Activated CD4-positive, alpha-beta T cell treated with anti-CD3 and anti-CD28 coated beads, Interleukin-2, Interleukin-6, amounts not matched to agents 100 ng/mL and 50 ng/mL, durations not matched to agents 16 hours and 8 hours (primary cell): ENCODE measurements around the gene ASB2.

Source experiments
- DNase-seq: peaks from one replicate; pipeline ENCODE4 v3.0.0-alpha.2; 2020

ASB2 gene

GRCh38 chr14:93946104-93946503 is 30.3 kb downstream of the ASB2 start:
- DNase-seq: peak; percentile 41

GRCh38 chr14:93945070-93945399 is 31.3 kb downstream of the ASB2 start:
- DNase-seq: no peak

DNA sequence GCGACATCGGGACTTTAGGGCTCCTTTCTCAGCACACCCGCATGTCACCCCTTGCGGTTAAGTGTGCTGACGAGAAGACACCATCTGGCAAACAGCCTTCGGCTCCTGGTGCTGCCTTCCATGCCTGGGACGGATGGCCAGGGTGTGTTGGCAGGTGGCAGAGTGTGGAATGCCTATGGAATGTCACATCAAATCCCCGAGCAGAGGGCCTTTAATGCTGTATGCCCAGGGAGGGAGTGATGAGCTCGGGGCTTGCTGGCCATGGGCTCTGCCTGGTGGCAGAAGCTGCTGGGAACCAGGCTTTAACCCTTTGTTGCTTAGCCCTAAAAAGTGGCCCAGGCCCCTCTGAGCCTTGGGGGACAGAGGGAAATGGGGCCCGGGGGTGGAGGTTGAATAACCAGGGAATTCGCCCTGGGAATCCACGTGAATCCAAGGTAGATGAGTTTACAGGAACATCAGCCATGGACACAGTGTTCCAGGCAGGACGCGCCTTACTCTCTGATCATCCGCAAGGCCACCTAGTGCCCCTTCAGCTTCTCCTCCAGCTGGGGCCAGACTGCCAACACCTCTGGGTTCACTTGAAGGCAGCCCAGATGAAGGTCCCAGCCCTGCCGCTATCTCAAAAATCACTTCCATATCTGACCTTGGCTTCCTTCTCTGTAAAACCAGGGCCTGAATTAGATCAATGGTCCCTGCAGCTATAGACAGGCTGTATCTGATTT is 31.9 kb downstream of the ASB2 start:
- no peak for DNase-seq

GRCh38 chr14:93943930-93944329 is 32.4 kb downstream of the ASB2 start:
- no peak for DNase-seq

DNA sequence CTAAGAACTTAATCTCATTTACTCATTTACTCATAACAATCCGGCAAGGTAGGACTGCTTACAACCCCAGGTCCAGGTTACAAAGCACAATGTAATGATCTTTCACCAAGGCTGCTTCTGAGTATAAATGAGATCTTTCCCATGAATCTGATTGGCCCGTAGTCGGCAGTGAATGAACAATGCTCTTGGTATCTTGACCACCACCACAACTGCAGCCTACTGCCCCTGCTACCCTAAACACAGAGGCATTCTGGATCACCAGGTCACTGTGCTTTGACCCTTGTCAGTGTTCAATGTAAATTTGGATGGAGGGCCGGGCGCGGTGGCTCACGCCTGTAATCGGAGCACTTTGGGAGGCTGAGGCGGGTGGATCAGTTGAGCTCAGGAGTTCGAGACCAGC is 33.3 kb downstream of the ASB2 start:
- DNase-seq: no peak

DNA sequence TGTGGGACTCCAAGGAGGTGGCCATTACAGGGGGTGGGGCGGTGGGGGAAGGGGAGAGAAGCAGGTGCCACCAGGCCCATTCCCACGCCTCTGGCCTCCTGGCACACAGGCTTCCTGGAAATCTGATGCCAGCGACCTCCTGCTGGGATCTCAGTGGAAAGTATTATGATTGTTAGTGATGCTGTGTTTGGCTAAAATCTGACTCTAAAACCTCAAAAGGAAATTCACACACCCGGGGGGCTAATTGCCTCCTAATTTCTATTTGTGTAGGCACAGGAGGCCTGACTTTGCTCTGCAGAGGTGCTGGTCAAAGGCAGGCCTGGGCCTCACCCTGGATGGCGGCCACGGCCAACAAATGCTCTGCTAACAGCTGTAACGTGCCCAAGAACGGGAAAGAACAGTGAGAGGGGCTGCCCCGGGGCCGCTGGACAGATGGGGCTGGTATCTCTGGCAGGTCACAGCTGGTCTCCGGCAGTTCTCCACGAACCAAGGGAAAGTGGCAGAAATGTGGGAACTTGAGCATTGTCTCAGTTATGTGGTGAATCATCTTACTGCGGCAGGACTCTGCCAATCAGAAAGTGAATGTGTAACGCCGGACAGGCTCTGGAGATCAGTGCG is 35.0 kb downstream of the ASB2 start:
- no peak for DNase-seq

DNA sequence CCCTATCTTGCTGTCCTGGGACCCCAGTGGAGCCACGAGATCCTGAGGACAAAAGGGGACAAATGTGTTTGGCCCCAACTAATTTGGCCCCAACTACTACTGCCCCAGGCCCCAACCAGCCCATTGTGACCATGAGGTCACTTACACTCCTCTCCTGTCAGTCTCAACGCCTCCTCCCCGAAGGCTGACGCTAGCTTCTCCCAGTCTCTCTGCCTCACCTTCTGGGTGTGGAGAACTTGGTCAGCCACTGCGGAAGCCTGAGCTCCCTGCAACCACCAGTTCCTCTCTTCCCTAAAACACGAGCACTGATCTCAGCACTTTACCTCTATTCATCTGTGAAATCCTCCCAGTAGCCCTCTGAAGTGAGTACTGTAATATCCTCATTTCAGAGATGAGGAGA is 35.9 kb downstream of the ASB2 start:
- DNase-seq: no peak

DNA sequence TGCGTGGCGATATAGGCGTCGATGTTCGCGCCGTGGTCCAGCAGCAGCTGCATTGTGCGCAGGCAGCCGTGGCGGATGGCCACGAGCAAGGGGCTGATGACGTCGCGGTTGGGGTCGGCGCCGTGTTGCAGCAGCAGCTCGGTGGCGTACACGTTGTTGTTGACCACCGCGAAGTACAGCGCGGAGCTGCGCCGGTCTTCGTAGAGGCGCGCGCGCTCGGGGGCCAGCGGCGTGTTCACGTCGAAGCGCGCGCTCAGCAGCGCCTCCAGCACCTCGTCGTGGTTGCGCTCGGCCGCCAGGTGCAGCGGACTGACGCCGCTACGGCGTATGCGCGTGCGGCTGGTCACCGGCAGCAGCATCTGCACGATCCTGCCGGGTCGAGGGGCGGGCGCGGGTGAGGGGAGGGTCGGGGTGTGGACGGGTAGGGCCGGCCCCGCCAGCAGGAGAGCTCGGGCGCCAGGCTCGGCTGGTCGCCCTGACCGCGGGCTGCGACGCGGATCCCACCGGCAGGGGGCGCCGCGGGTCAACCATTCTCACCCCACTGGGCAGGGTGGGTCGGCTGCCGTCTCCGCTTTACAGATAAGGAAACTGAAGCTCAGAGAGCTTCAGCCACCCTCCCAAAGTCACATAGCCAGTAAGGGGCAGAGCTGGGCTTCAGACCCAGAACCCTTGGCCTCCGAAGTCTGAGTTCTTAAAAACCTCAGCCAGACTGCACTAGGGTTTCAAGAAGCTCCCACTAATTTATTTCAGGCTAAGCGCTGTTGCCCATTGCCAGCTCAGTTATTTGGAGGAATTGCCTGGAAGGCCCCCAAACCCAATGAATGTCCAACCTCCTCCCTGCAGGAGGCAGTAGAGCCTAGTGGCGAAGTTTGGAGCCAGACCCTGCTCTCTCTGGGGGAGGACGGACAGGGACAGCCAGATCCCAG is 36.8 kb downstream of the ASB2 start:
- peak; percentile 95 for DNase-seq

- no peak for DNase-seq
Measured at GRCh38 chr14:93938751-93939303, 37.5 kb downstream of the ASB2 start.

- no peak for DNase-seq
Measured at GRCh38 chr14:93937519-93937918, 38.9 kb downstream of the ASB2 start.

DNA sequence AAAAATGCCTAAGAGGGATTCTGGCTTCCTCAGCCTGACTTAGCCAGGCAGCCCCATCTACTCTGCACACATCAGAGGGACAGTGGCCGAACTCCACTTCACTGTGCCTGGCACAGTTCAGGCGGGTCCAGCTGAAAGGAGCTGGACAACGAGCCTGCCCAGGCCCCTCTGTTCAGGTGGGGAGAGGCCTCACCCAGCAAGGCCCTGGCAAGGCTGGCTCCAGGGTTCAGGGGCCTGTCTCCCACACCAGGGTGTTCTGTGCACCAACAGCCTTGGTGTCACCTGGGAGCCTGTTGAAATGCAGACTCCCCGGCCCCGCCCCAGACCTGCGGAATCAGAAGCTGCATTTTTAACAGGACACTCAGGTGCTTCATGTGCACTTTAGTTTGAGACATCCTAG is 39.4 kb downstream of the ASB2 start:
- DNase-seq: no peak

- peak; percentile 46 for DNase-seq
Measured at GRCh38 chr14:93936245-93936644, 40.1 kb downstream of the ASB2 start.

DNA sequence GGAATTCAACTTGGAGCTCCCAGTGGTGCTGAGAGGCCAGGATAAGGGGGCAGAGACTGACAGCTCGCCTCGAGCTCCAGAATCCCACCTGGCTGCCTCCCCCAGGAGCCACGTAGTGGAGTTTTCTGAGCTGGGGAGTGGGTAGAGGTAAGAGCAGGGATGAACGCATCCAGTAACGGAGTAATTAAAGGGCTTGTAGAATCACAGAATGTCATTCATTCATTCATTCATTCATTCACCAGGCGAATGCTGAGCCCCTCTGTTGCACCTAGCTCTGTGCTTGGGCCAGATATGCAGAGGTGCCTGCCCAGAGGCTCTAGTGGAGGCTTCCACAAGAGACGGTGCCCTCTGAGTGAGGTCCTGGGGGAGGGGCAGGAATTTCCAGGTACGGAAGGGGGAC is 41.2 kb downstream of the ASB2 start:
- DNase-seq: no peak

DNA sequence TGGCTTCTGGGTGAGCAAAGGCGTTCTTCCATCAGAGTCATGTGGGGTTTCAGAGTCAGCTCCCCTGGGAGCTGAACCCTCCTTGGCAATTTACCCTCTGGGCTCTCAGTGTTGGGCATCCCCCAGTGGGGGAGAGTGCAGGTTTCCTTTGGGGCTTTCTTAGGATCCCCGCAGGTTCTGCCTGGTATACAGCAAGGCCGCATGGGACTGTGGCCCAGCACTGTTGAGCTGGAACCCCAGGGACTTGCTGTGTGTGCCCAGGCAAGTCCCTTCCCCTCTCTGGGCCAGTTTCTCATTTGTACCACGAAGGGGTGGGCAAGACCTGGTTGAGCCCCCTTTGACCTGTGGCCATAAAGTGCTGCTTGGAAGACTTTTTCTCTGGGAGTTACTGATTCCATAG is 43.7 kb downstream of the ASB2 start:
- no peak for DNase-seq

GRCh38 chr14:93930989-93931307 is 45.4 kb downstream of the ASB2 start:
- no peak for DNase-seq

- DNase-seq: no peak
Measured at GRCh38 chr14:93930296-93930988, 45.9 kb downstream of the ASB2 start.

- DNase-seq: no peak
Measured at GRCh38 chr14:93929657-93930056, 46.7 kb downstream of the ASB2 start.

DNA sequence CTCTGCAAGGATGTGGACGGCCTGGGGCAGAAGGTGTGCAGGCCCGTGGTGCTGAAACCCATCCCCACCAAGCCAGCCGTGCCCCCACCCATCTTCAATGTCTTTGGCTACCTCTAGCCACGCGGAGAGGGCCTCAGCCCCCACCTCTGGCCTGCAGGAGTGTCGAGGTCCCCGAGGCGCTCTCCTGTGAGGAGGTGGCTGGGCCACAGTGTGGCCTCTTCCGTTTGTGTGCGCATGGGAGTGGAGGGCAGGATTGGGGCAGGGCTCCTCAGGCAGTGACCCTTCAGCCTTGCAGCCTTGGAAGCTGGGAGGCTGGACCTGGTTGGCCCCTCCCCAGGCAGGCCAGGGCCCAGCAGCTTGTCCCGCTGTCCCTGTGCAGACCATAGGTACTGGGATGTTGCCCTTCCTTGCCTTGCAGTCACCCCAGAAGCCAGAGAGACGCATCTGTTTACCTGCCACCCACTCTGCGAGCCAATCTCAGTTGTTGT is 47.3 kb downstream of the ASB2 start:
- DNase-seq: no peak

DNA sequence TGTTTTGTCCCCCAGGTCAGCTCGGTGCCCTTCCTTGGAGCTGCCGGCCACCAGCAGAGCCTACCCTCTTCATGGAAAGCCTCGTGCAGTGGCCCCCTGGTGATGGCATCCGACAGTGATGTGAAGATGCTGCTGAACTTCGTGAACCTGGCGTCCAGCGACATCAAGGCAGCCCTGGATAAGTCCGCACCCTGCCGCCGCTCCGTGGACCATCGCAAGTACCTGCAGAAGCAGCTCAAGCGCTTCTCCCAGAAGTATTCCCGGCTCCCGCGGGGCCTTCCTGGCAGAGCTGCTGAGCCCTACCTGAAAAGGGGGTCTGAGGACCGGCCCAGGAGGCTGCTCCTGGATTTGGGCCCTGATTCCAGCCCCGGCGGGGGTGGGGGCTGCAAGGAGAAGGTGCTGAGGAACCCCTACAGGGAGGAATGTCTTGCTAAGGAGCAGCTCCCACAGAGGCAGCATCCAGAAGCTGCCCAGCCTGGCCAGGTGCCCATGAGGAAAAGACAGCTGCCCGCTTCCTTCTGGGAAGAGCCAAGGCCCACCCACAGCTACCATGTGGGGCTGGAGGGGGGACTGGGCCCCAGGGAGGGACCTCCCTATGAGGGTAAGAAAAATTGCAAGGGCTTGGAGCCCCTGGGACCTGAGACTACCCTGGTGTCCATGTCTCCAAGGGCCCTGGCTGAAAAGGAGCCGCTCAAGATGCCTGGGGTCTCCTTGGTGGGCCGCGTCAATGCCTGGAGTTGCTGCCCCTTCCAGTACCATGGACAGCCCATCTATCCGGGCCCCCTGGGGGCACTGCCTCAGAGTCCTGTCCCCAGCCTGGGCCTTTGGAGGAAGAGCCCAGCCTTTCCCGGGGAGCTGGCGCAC is 48.0 kb downstream of the ASB2 start:
- DNase-seq: no peak

- no peak for DNase-seq
Measured at GRCh38 chr14:93927800-93928145, 48.6 kb downstream of the ASB2 start.

DNA sequence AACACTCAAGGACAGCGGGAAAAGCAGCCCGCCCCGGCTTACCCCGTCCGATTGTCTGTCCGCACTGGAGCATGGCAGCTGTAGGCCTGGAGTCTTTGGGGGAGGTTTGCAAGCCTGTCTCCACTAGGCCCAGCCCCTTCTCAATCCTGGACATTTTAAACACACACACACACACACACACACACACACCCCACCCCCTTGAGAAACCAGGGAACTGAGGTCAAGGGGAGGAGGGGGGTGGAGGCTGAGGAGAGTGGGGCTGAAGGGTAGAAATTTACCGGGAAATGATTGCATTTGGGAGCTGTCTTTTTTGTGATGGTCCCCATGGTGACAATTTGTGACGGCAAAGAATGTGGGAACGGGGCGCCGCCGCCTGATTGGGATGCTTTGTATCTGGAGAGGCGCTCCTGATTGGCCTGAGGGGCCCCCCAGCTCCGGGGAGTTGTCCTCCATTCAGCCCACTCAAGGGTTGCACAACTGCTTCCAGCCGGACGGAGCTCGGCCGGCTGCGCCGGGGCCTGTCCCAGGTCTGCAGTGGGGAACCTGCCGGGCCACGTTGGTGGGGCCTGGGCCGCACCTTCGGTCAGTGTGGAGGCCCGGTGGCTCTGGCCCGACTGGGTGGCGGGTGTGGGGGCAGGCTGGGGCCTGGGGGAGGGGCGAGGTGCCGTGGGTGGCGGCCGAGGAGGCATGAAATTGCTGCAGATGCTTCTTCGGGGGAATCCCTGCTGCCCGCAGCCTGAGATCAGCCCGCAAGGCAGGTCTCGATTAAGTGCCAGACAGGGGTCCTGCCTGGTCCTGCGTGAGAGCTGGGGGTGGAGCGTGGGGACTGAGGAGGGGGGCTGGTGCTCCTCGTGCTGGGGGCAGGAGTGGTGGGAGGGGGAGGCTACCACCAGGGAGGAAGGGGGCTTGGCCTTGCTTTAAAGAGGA is 49.2 kb downstream of the ASB2 start, which contains the start of gene FAM181A:
Gene FAM181A, plus strand, starts transcription at position 472 of the 927 bp plus-strand sequence. CDS start 942 bp downstream, outside the sequence.
- no peak for DNase-seq
